Duodenal mucosa (tissue), 2 donors: ENCODE measurements around the gene PLD5.
"Not testable (repeated sequence)": the region's sequence is repeated elsewhere in the genome, so short reads cannot be mapped to it uniquely, and the experiment has no call there.

Source experiments
- H3K27ac ChIP-seq: one replicate; pipeline ENCODE4 v1.7.0; 2013; ENCODE audit warnings: low read depth, low read length
- H3K27me3 ChIP-seq, 2 donors: one replicate each; pipeline ENCODE4 v1.7.0; 2013; ENCODE audit warnings: low read length in 2 of 2, control low read depth in 1 of 2; ENCODE audit not compliant: insufficient read depth in 2 of 2, control insufficient read depth in 1 of 2
- H3K36me3 ChIP-seq, 2 donors: one replicate each; pipeline ENCODE4 v1.7.0; 2013; ENCODE audit warnings: low read length in 2 of 2, control low read depth in 1 of 2; ENCODE audit not compliant: insufficient read depth in 2 of 2, control insufficient read depth in 1 of 2
- H3K4me1 ChIP-seq, 2 donors: one replicate each; pipeline ENCODE4 v1.7.0; 2013; ENCODE audit warnings: low read length in 2 of 2, control low read depth in 1 of 2; ENCODE audit not compliant: insufficient read depth in 2 of 2, control insufficient read depth in 1 of 2
- H3K4me3 ChIP-seq, 2 donors: one replicate each; pipeline ENCODE4 v1.7.0; 2013; ENCODE audit warnings: low read length in 2 of 2, low read depth in 1 of 2
- H3K9ac ChIP-seq, 2 donors: one replicate each; pipeline ENCODE4 v1.7.0; 2013; ENCODE audit warnings: low read length in 2 of 2, low read depth in 1 of 2
- H3K9me3 ChIP-seq, 2 donors: one replicate each; pipeline ENCODE4 v1.7.0; 2013; ENCODE audit warnings: low read length in 2 of 2, control low read depth in 1 of 2; ENCODE audit not compliant: control insufficient read depth in 1 of 2

Gene PLD5

GRCh38 chr1:242219905-242220304, 304.6 kb downstream of the PLD5 start:
- Histone ChIP-seq H3K4me1 (no peaks in the 10 kb centered on the region), H3K36me3 (no peaks in the 10 kb centered on the region), H3K4me3 (no peak overlapping the region), H3K27ac (no peak overlapping the region), H3K27me3 (no peaks in the 10 kb centered on the region), H3K9me3 (peaks cover 5 to 8% of the 10 kb centered on the region in 2 donors), H3K9ac (no peak overlapping the region)

- Histone ChIP-seq H3K36me3 (no peaks in the 10 kb centered on the region), H3K4me3 (no peak overlapping the region), H3K4me1 (no peaks in the 10 kb centered on the region)
Measured at GRCh38 chr1:242219298-242219901, 305.1 kb downstream of the PLD5 start.

GRCh38 chr1:242216368-242216767, 308.1 kb downstream of the PLD5 start:
- no peak overlapping the region for H3K27ac ChIP-seq
- H3K9ac ChIP-seq, result no peak overlapping the region
- H3K4me3 ChIP-seq, result no peak overlapping the region
- H3K36me3 ChIP-seq, result no peaks in the 10 kb centered on the region
- H3K27me3 ChIP-seq, result no peaks in the 10 kb centered on the region
- H3K9me3 ChIP-seq, result peaks cover 5 to 8% of the 10 kb centered on the region in 2 donors
- H3K4me1 ChIP-seq, result no peaks in the 10 kb centered on the region

More at GRCh38 chr1:242219298-242219901, 305.1 kb downstream of the PLD5 start:
- no peak overlapping the region for H3K9ac ChIP-seq
- no peaks in the 10 kb centered on the region for H3K27me3 ChIP-seq
- H3K9me3 ChIP-seq, result peaks cover 5 to 8% of the 10 kb centered on the region in 2 donors
- no peak overlapping the region for H3K27ac ChIP-seq

GRCh38 chr1:242214455-242214854, 310.0 kb downstream of the PLD5 start:
- H3K9me3 ChIP-seq, H3K36me3 ChIP-seq, H3K4me1 ChIP-seq, H3K27me3 ChIP-seq, H3K27ac ChIP-seq, H3K9ac ChIP-seq, H3K4me3 ChIP-seq: not testable (repeated sequence)

GRCh38 chr1:242212961-242213360, 311.5 kb downstream of the PLD5 start:
- not testable (repeated sequence) for H3K4me3 ChIP-seq, H3K9ac ChIP-seq, H3K27ac ChIP-seq, H3K4me1 ChIP-seq, H3K9me3 ChIP-seq, H3K27me3 ChIP-seq, H3K36me3 ChIP-seq

- Histone ChIP-seq H3K27me3 (no peaks in the 10 kb centered on the region), H3K9ac (no peak overlapping the region)
Measured at GRCh38 chr1:242212401-242212800, 312.1 kb downstream of the PLD5 start.

GRCh38 chr1:242211254-242212022, 313.1 kb downstream of the PLD5 start:
- Histone ChIP-seq H3K36me3 (no peaks in the 10 kb centered on the region), H3K9ac (no peak overlapping the region), H3K27me3 (no peaks in the 10 kb centered on the region), H3K4me1 (no peaks in the 10 kb centered on the region), H3K4me3 (no peak overlapping the region), H3K27ac (no peak overlapping the region), H3K9me3 (peaks cover 2 to 3% of the 10 kb centered on the region in 2 donors)

More at GRCh38 chr1:242212401-242212800, 312.1 kb downstream of the PLD5 start:
- Histone ChIP-seq H3K36me3 (no peaks in the 10 kb centered on the region), H3K27ac (no peak overlapping the region), H3K9me3 (peaks cover 5 to 8% of the 10 kb centered on the region in 2 donors), H3K4me1 (no peaks in the 10 kb centered on the region), H3K4me3 (no peak overlapping the region)

GRCh38 chr1:242210316-242210715, 314.2 kb downstream of the PLD5 start:
- not testable (repeated sequence) for H3K27me3 ChIP-seq, H3K36me3 ChIP-seq, H3K4me3 ChIP-seq, H3K9me3 ChIP-seq, H3K4me1 ChIP-seq, H3K27ac ChIP-seq, H3K9ac ChIP-seq

GRCh38 chr1:242209063-242209462, 315.4 kb downstream of the PLD5 start:
- H3K4me3 ChIP-seq, result no peak overlapping the region
- H3K9ac ChIP-seq, result no peak overlapping the region
- no peaks in the 10 kb centered on the region for H3K27me3 ChIP-seq
- no peak overlapping the region for H3K27ac ChIP-seq
- no peaks in the 10 kb centered on the region for H3K36me3 ChIP-seq
- no peaks in the 10 kb centered on the region for H3K9me3 ChIP-seq
- H3K4me1 ChIP-seq, result no peaks in the 10 kb centered on the region

GRCh38 chr1:242208021-242208420, 316.5 kb downstream of the PLD5 start:
- Histone ChIP-seq H3K9ac (no peak overlapping the region), H3K36me3 (no peaks in the 10 kb centered on the region), H3K4me3 (no peak overlapping the region), H3K27me3 (no peaks in the 10 kb centered on the region), H3K4me1 (no peaks in the 10 kb centered on the region), H3K9me3 (peaks cover 0 to 2% of the 10 kb centered on the region in 2 donors), H3K27ac (no peak overlapping the region)
